MCF 10A (cell line): ENCODE data around the gene MXD3. TPM values are rescaled to one million over a fixed set of nuclear protein-coding genes. Genes with fewer than 3 reads are reported as not detected.

Experiments
- BruUV-seq: library from RNA; stranded (reverse); fragments of 400-500 nt; replicated peaks from 2 replicates; lab custom pipeline; 2021; lab: Mats Ljungman, UMichigan
- CTCF ChIA-PET: fragments of 300-600 bp; sonication (Branson Sonifier 250); formaldehyde crosslinking; extraction: SDS; loops from one replicate; lab custom pipeline; 2021; ENCODE audit warnings: antibody characterized with exemption, inconsistent platforms; lab: Yijun Ruan, JAX
- POLR2A ChIA-PET: fragments of 300-600, 350-650 bp; sonication (Branson Sonifier 250); formaldehyde crosslinking; extraction: SDS; loops from one replicate; lab custom pipeline; 2020; ENCODE audit warnings: antibody characterized with exemption, inconsistent platforms; lab: Yijun Ruan, JAX
- DNase-seq: peaks from one replicate; pipeline ENCODE4 v3.0.0-alpha.2; 2018; ENCODE audit not compliant: unreplicated experiment
- H3K27ac Mint-ChIP-seq: one replicate; pipeline ENCODE4 v1.8.0; 2022; ENCODE audit warnings: mild to moderate bottlenecking, low read depth, mixed read lengths; ENCODE audit not compliant: unreplicated experiment
- H3K27me3 Mint-ChIP-seq: one replicate; pipeline ENCODE4 v1.8.0; 2022; ENCODE audit warnings: mixed read lengths; ENCODE audit not compliant: insufficient read depth, unreplicated experiment
- H3K36me3 Mint-ChIP-seq: one replicate; pipeline ENCODE4 v1.8.0; 2022; ENCODE audit warnings: mild to moderate bottlenecking, moderate library complexity, mixed read lengths; ENCODE audit not compliant: insufficient read depth, unreplicated experiment
- H3K4me1 Mint-ChIP-seq: one replicate; pipeline ENCODE4 v1.8.0; 2022; ENCODE audit warnings: mixed read lengths; ENCODE audit not compliant: insufficient read depth, unreplicated experiment
- H3K4me3 Mint-ChIP-seq: one replicate; pipeline ENCODE4 v1.8.0; 2022; ENCODE audit warnings: mild to moderate bottlenecking, moderate library complexity, mixed read lengths; ENCODE audit not compliant: unreplicated experiment
- H3K9me3 Mint-ChIP-seq: one replicate; pipeline ENCODE4 v1.8.0; 2022; ENCODE audit warnings: mixed read lengths; ENCODE audit not compliant: unreplicated experiment
- CTCF ChIP-seq: fragments of 200-600 bp; IDR thresholded peaks from one replicate; pipeline ENCODE4 v1.8.0; 2022; ENCODE audit warnings: antibody characterized with exemption, mild to moderate bottlenecking; ENCODE audit not compliant: unreplicated experiment
- intact Hi-C: fragments of 100-400 bp; cut with micrococcal nuclease; formaldehyde crosslinking; loops from 2 replicates; pipeline ENCODE4 v1.14.1; 2022
- total RNA-seq: library from RNA; stranded (reverse); gene quantifications from 2 replicates; pipeline ENCODE4 v1.2.3, GENCODE V29; 2022

MXD3 gene
- total RNA-seq, 1 experiment from 2014 or later, result 13.2 TPM

GRCh38 chr5:177354256-177354655 lies 42.6 kb upstream of the MXD3 start:
- CTCF ChIA-PET, result interaction anchor here (0.6 to 4.4 kb wide), 5 partner anchors 15 to 222 kb away, joined by 3 to 22 read pairs (median 4); no protein-coding TSS in a partner anchor
- intact Hi-C loops, result no loop called here
- POLR2A ChIA-PET, result interaction anchor here (1.2 to 1.9 kb wide), 2 partner anchors 35 to 95 kb away, joined by 5 read pairs; no protein-coding TSS in a partner anchor
- BruUV-seq, result no TSS peak
- H3K4me1 Mint-ChIP-seq, result peaks cover 30% of the 10 kb centered on the region
- no peak for DNase-seq
- no peak for TF ChIP-seq CTCF
- no peaks in the 10 kb centered on the region for H3K27me3 Mint-ChIP-seq
- no peaks in the 10 kb centered on the region for H3K9me3 Mint-ChIP-seq
- H3K4me3 Mint-ChIP-seq, result no peak overlapping the region
- no peak overlapping the region for H3K27ac Mint-ChIP-seq
- no peaks in the 10 kb centered on the region for H3K36me3 Mint-ChIP-seq

- no peaks in the 10 kb centered on the region for H3K27me3 Mint-ChIP-seq
- DNase-seq, result no peak
- H3K27ac Mint-ChIP-seq, result no peak overlapping the region
- H3K36me3 Mint-ChIP-seq, result no peaks in the 10 kb centered on the region
- POLR2A ChIA-PET, result interaction anchor here (2.0 to 4.1 kb wide), 5 partner anchors 8 to 52 kb away, joined by 15 to 58 read pairs (median 29); partner anchors contain the start of genes PRELID1 and RAB24
- peaks cover 24% of the 10 kb centered on the region for H3K4me1 Mint-ChIP-seq
- intact Hi-C loops, result no loop called here
- TF ChIP-seq CTCF, result no peak
- peak overlapping the region; percentile 10 for H3K4me3 Mint-ChIP-seq
- CTCF ChIA-PET, result interaction anchor here (1.2 to 5.2 kb wide), 5 partner anchors 18 to 50 kb away, joined by 4 to 44 read pairs (median 22); no protein-coding TSS in a partner anchor
- H3K9me3 Mint-ChIP-seq, result no peaks in the 10 kb centered on the region
- BruUV-seq, result no TSS peak
Observed at GRCh38 chr5:177353093-177353492, 41.4 kb upstream of the MXD3 start.

GRCh38 chr5:177351392-177352329 lies 40.0 kb upstream of the MXD3 start, which contains the start of gene LMAN2:
LMAN2 (minus strand) TSS chr5:177351668; CDS start chr5:177351647, 21 bp downstream.
- intact Hi-C loops, result no loop called here

More at GRCh38 chr5:177351392-177352329, 40.0 kb upstream of the MXD3 start, which contains the start of gene LMAN2:
- Mint-ChIP-seq H3K36me3 (peaks cover 12% of the 10 kb centered on the region), H3K4me3 (peak within 1 kb of the TSS; percentile 93), H3K4me1 (peaks cover 24% of the 10 kb centered on the region), H3K27ac (peak within 1 kb of the TSS; percentile 98), H3K9me3 (no peaks in the 10 kb centered on the region), H3K27me3 (no peaks in the 10 kb centered on the region)
- TF ChIP-seq CTCF, result no peak
- ChIA-PET POLR2A (interaction anchor here (0.6 to 4.1 kb wide), 36 partner anchors 9 to 1278 kb away, joined by 3 to 58 read pairs (median 4); partner anchors contain the start of genes DDX41, GRK6, NHP2 and PRELID1), CTCF (interaction anchor here (0.7 to 5.2 kb wide), 12 partner anchors 10 to 51 kb away, joined by 3 to 44 read pairs (median 8); no protein-coding TSS in a partner anchor)
- BruUV-seq, result TSS peak; percentile 85
- peak; percentile 99 for DNase-seq
